Measurements from ENCODE around the gene TNNI2.

The TNNI2 gene

GRCh38 chr11:1820463-1821325, 18.1 kb upstream of the TNNI2 start:
- Histone ChIP-seq H3K4me2 (ENCODE audit: insufficient read depth, low read length) (no peak overlapping the region), H3K4me3 (ENCODE audit: low read depth in 1 of 2, low read length in 2 of 2) (no peak overlapping the region), H3K9me3 (ENCODE audit: insufficient read depth, low read length, severe bottlenecking) (peaks cover 8% of the 10 kb centered on the region), H3K79me2 (ENCODE audit: insufficient read depth, low read length) (no peaks in the 10 kb centered on the region), H3K36me3 (ENCODE audit: insufficient read depth, low read length) (no peaks in the 10 kb centered on the region), H4K20me1 (ENCODE audit: insufficient read depth, low read length) (no peaks in the 10 kb centered on the region), H3K4me1 (ENCODE audit: insufficient read depth, low read length) (no peaks in the 10 kb centered on the region), H3K27ac (ENCODE audit: low read length) (no peak overlapping the region), H3K27me3 (ENCODE audit: insufficient read depth, low read length, poor library complexity) (no peaks in the 10 kb centered on the region), H2AFZ (ENCODE audit: low read depth, low read length) (no peak overlapping the region), H3K9ac (ENCODE audit: low read depth, low read length) (no peak overlapping the region)
- TF ChIP-seq EZH2 (IDR thresholded peaks at IDR 0.05; ENCODE audit: borderline replicate concordance, low read depth, low read length, severe bottlenecking) = no peak
- no peak for TF ChIP-seq CTCF (IDR thresholded peaks at IDR 0.05; ENCODE audit: borderline replicate concordance, extremely low read depth, low read length, poor library complexity, severe bottlenecking)
- DNase-seq (no peak), ATAC-seq (ENCODE audit: insufficient read depth, low read depth) (no peak)

- no peak overlapping the region for H3K9ac ChIP-seq (ENCODE audit: low read depth, low read length)
- no peaks in the 10 kb centered on the region for H3K4me1 ChIP-seq (ENCODE audit: insufficient read depth, low read length)
- ATAC-seq (ENCODE audit: insufficient read depth, low read depth) (no peak), DNase-seq (no peak)
- H4K20me1 ChIP-seq (ENCODE audit: insufficient read depth, low read length) = no peaks in the 10 kb centered on the region
- no peak overlapping the region for H3K4me3 ChIP-seq (ENCODE audit: low read depth in 1 of 2, low read length in 2 of 2)
- no peak overlapping the region for H3K27ac ChIP-seq (ENCODE audit: low read length)
- no peaks in the 10 kb centered on the region for H3K79me2 ChIP-seq (ENCODE audit: insufficient read depth, low read length)
- H2AFZ ChIP-seq (ENCODE audit: low read depth, low read length) = no peak overlapping the region
- no peak overlapping the region for H3K4me2 ChIP-seq (ENCODE audit: insufficient read depth, low read length)
- no peaks in the 10 kb centered on the region for H3K36me3 ChIP-seq (ENCODE audit: insufficient read depth, low read length)
- TF ChIP-seq EZH2 (IDR thresholded peaks at IDR 0.05; ENCODE audit: borderline replicate concordance, low read depth, low read length, severe bottlenecking) (no peak), CTCF (IDR thresholded peaks at IDR 0.05; ENCODE audit: borderline replicate concordance, extremely low read depth, low read length, poor library complexity, severe bottlenecking) (no peak)
- H3K27me3 ChIP-seq (ENCODE audit: insufficient read depth, low read length, poor library complexity) = no peaks in the 10 kb centered on the region
- peaks cover 8% of the 10 kb centered on the region for H3K9me3 ChIP-seq (ENCODE audit: insufficient read depth, low read length, severe bottlenecking)
Observed at GRCh38 chr11:1821562-1821961, 17.2 kb upstream of the TNNI2 start.

GRCh38 chr11:1822648-1823375, 16.0 kb upstream of the TNNI2 start:
- no peak for ATAC-seq (ENCODE audit: insufficient read depth, low read depth)
- no peaks in the 10 kb centered on the region for H3K36me3 ChIP-seq (ENCODE audit: insufficient read depth, low read length)
- TF ChIP-seq EZH2 (IDR thresholded peaks at IDR 0.05; ENCODE audit: borderline replicate concordance, low read depth, low read length, severe bottlenecking) (no peak), CTCF (IDR thresholded peaks at IDR 0.05; ENCODE audit: borderline replicate concordance, extremely low read depth, low read length, poor library complexity, severe bottlenecking) (no peak)

More at GRCh38 chr11:1822648-1823375, 16.0 kb upstream of the TNNI2 start:
- Histone ChIP-seq H3K27ac (ENCODE audit: low read length) (no peak overlapping the region), H3K27me3 (ENCODE audit: insufficient read depth, low read length, poor library complexity) (no peaks in the 10 kb centered on the region), H3K79me2 (ENCODE audit: insufficient read depth, low read length) (no peaks in the 10 kb centered on the region), H3K4me2 (ENCODE audit: insufficient read depth, low read length) (no peak overlapping the region), H3K4me1 (ENCODE audit: insufficient read depth, low read length) (no peaks in the 10 kb centered on the region), H3K9ac (ENCODE audit: low read depth, low read length) (no peak overlapping the region), H3K4me3 (ENCODE audit: low read depth in 1 of 2, low read length in 2 of 2) (no peak overlapping the region), H3K9me3 (ENCODE audit: insufficient read depth, low read length, severe bottlenecking) (peaks cover 8% of the 10 kb centered on the region), H2AFZ (ENCODE audit: low read depth, low read length) (no peak overlapping the region), H4K20me1 (ENCODE audit: insufficient read depth, low read length) (no peaks in the 10 kb centered on the region)
- no peak for DNase-seq

Measured in DND-41 (cell line).